ENCODE measurements around the gene KIF26B.

The KIF26B gene

DNA sequence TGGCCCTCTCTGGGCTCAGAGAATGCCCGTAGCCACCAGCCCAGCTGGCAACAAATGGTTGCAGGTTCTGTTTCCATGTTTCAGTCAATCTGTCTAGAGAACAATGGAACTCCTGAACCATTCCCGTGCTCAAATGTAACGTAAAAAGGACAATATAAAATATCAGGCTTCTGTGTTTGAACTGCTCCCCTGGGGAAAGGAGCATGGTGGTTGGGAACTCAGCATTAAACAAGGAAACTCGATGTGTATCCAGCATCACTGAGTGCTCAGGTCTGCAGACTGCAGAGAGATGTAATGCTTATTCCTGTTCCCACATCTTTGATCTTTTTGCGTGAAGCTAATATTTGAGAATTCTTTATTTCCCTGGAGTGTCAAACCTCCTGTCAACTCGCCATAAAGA, 326.5 kb downstream of the KIF26B start:
- DNase-seq (ENCODE audit: low read depth) = no peak
- no peak overlapping the region for H3K4me3 ChIP-seq (ENCODE audit: low read depth, low read length)
- TF ChIP-seq, protein P1, sequence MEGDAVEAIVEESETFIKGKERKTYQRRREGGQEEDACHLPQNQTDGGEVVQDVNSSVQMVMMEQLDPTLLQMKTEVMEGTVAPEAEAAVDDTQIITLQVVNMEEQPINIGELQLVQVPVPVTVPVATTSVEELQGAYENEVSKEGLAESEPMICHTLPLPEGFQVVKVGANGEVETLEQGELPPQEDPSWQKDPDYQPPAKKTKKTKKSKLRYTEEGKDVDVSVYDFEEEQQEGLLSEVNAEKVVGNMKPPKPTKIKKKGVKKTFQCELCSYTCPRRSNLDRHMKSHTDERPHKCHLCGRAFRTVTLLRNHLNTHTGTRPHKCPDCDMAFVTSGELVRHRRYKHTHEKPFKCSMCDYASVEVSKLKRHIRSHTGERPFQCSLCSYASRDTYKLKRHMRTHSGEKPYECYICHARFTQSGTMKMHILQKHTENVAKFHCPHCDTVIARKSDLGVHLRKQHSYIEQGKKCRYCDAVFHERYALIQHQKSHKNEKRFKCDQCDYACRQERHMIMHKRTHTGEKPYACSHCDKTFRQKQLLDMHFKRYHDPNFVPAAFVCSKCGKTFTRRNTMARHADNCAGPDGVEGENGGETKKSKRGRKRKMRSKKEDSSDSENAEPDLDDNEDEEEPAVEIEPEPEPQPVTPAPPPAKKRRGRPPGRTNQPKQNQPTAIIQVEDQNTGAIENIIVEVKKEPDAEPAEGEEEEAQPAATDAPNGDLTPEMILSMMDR (IDR thresholded peaks at IDR 0.05; ENCODE audit: control insufficient read depth, extremely low read depth, insufficient read depth) = no peak

DNA sequence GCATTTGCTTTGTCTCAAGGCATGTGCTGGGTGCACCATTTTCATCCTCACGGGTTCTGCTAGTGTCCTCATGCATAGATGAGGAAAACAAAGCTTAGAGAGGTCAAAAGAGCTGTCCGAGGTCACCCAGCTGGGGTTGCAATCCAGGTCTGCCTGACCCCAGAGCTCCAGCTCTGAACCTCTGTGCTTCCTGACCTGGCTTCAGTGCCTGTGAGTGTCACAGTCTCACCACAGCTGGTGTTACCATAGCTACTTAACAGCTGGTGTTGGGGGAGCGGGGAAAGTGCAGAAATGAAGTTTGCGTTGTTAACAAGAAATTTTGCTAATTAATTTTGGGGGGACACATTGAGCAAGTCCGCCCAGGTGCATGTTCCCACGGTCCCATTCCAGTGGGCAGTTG, 328.5 kb downstream of the KIF26B start:
- DNase-seq (ENCODE audit: low read depth) = no peak
- TF ChIP-seq, protein P1 (IDR thresholded peaks at IDR 0.05; ENCODE audit: control insufficient read depth, extremely low read depth, insufficient read depth) = no peak

DNA sequence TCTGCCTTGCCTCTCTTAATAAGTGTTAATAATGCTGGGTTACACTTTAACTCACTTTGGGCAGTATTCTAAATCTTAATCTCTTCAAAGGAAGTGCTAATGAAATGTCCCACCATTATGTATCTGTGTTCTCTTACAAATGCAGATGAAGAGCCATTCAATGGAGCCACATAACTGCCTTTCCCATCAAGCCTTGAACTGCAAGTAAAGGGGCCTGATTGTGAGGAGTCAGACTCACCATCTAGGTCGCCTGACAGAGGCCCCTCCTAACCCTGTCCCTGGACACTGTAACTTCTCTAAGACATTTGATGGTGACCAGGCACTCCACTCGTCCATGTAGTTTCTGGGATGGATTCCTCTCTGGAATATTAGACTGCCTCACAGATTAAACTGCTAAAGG, 329.4 kb downstream of the KIF26B start:
- DNase-seq (ENCODE audit: low read depth) = no peak
- H3K4me3 ChIP-seq (ENCODE audit: low read depth, low read length) = no peak overlapping the region
- TF ChIP-seq, protein P1 (IDR thresholded peaks at IDR 0.05; ENCODE audit: control insufficient read depth, extremely low read depth, insufficient read depth) = no peak

More for the DNA sequence above, 328.5 kb downstream of the KIF26B start:
- no peak overlapping the region for H3K4me3 ChIP-seq (ENCODE audit: low read depth, low read length)

DNA sequence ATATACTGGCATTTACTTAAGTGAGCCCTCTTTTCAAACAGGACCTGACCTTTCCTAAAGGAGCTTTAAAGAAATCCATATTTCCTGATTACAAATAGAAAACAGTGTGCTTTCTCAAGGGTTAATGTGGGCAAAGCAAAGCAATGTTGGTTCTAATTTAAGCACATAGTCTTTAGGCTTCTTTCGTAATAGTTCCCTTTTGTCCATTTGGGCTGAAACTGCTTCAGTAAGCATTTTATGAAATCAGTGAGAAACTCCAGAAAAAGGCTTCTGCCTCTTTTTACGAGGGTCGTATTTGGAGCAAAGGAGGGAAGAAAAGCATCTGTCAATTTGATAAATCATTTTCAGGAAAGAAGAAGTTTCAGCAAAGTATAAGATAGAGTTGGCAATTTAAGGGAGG, 331.2 kb downstream of the KIF26B start:
- TF ChIP-seq, protein P1 (IDR thresholded peaks at IDR 0.05; ENCODE audit: control insufficient read depth, extremely low read depth, insufficient read depth) = no peak
- no peak for DNase-seq (ENCODE audit: low read depth)
- no peak overlapping the region for H3K4me3 ChIP-seq (ENCODE audit: low read depth, low read length)

DNA sequence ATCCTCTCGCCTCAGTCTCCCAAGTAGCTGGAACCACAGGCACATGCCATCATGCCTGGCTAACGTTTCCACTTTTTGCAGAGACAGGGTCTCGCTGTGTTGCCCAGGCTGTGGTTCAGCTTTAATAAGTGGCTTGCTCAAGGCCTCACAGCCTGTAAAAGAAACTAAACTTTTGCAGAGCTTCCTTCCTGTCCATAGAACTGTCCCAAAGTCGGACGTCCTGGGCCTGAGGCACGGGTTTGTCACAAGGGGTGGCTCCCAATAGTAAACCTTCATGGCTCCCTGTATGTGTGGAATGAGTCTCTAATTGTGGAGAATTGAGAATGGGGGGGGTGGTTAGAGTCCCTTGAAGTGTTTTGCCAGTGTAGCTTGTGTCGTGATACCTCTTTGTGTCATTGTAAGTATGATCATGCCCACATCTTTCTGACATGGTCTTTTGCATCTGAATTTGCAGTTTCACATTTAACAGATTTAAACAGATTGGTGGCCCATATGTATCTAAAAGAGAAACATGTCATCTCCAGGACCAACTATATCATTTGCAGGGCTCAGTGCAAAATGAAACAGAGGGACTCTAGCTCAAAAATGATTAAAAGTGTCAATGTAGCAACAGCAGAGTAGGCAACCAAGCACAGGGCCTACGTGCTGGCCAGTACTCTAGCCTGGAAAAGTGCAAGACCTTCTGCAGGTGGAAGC, 332.1 kb downstream of the KIF26B start:
- TF ChIP-seq, protein P1 (IDR thresholded peaks at IDR 0.05; ENCODE audit: control insufficient read depth, extremely low read depth, insufficient read depth) = no peak

DNA sequence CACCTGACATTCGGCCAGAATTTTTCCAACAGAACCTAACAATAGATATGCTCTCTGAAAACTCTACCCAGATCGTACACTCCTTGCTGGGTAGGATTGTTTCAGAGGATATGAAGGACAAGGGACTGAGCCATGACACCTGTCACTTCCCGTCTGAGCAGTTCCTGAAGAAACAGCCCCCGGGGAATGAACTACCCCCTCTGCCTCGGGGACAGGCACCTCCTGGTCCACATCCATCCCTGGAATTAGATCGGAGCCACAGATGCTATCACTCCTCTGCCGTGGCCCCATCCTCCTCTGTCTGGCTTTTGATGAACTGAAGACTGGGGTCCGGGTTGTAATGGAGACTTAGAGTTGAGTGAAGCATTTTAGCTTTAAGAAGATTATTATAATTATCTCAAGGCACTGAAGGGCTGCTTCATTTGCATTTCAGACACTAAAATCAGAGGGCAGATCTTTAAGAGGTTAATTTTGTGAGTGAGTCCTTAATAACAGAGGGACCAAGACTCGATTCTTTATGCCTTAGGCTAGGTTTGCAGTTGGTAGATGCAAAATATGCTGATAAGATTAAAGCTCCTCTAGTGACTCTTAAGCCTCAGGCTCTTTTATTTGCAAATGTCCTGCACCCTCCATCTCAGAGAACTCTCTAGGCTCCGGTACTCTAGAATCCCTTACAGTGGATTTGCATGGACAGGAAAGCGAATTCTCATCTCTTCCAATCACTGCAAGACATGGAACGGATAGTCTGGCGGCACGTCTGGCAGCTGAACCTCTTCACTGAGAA, 333.8 kb downstream of the KIF26B start:
- TF ChIP-seq, protein P1 (IDR thresholded peaks at IDR 0.05; ENCODE audit: control insufficient read depth, extremely low read depth, insufficient read depth) = no peak
- DNase-seq (ENCODE audit: low read depth) = no peak
- H3K4me3 ChIP-seq (ENCODE audit: low read depth, low read length) = no peak overlapping the region

More for the DNA sequence above, 332.1 kb downstream of the KIF26B start:
- H3K4me3 ChIP-seq (ENCODE audit: low read depth, low read length) = no peak overlapping the region
- DNase-seq (ENCODE audit: low read depth) = no peak

Measured in LNCaP clone FGC (cell line).